ENCODE data around the gene DIPK1C. TPM values are rescaled to one million over a fixed set of nuclear protein-coding genes. Genes with fewer than 3 reads are reported as not detected.

DIPK1C gene
- total and polyA plus RNA-seq, 2 donors (not counting 1 experiment from before 2014, with no cell fraction given), result not detected

GRCh38 chr18:74389991-74390390 is 67.1 kb downstream of the DIPK1C start:
- Histone ChIP-seq H3K9ac (ENCODE audit: insufficient read depth, low read length) (no peak overlapping the region), H3K27ac (ENCODE audit: insufficient read depth, low read length) (no peak overlapping the region), H2AFZ (ENCODE audit: low read length) (no peak overlapping the region), H3K27me3 (ENCODE audit: control insufficient read depth, insufficient read depth, low read length) (no peaks in the 10 kb centered on the region), H3K79me2 (ENCODE audit: control insufficient read depth, insufficient read depth, low read length) (no peaks in the 10 kb centered on the region), H3K9me3 (ENCODE audit: control insufficient read depth, insufficient read depth, low read depth, low read length) (no peaks in the 10 kb centered on the region), H3K4me2 (ENCODE audit: extremely low read depth, insufficient read depth, low read length) (no peak overlapping the region), H3K36me3 (ENCODE audit: control insufficient read depth, insufficient read depth, low read length) (no peaks in the 10 kb centered on the region), H3K4me1 (ENCODE audit: control insufficient read depth, extremely low read depth, insufficient read depth, low read length) (no peaks in the 10 kb centered on the region), H4K20me1 (ENCODE audit: control insufficient read depth, extremely low read depth, insufficient read depth, low read length) (no peaks in the 10 kb centered on the region), H3K4me3 (replicated peaks in 1 of 4; ENCODE audit: control extremely low read depth in 1 of 4, insufficient read depth in 1 of 4, low read depth in 3 of 4, low read length in 4 of 4) (no peak overlapping the region)
- DNase-seq (ENCODE audit: low read depth in 2 of 2), result no peak
- TF ChIP-seq EZH2 (IDR thresholded peaks at IDR 0.05; ENCODE audit: low read length, missing control alignments) (no peak), CTCF (conservative IDR thresholded peaks at IDR 0.05 in 1 of 2, IDR thresholded peaks at IDR 0.05 in 1 of 2; ENCODE audit: low read depth in 1 of 2, low read length in 2 of 2) (no peak)

- Histone ChIP-seq H4K20me1 (ENCODE audit: control insufficient read depth, extremely low read depth, insufficient read depth, low read length) (no peaks in the 10 kb centered on the region), H3K27me3 (ENCODE audit: control insufficient read depth, insufficient read depth, low read length) (no peaks in the 10 kb centered on the region), H3K9me3 (ENCODE audit: control insufficient read depth, insufficient read depth, low read depth, low read length) (no peaks in the 10 kb centered on the region), H2AFZ (ENCODE audit: low read length) (no peak overlapping the region), H3K9ac (ENCODE audit: insufficient read depth, low read length) (no peak overlapping the region), H3K4me3 (replicated peaks in 1 of 4; ENCODE audit: control extremely low read depth in 1 of 4, insufficient read depth in 1 of 4, low read depth in 3 of 4, low read length in 4 of 4) (no peak overlapping the region), H3K4me2 (ENCODE audit: extremely low read depth, insufficient read depth, low read length) (no peak overlapping the region), H3K4me1 (ENCODE audit: control insufficient read depth, extremely low read depth, insufficient read depth, low read length) (no peaks in the 10 kb centered on the region), H3K79me2 (ENCODE audit: control insufficient read depth, insufficient read depth, low read length) (no peaks in the 10 kb centered on the region), H3K36me3 (ENCODE audit: control insufficient read depth, insufficient read depth, low read length) (no peaks in the 10 kb centered on the region), H3K27ac (ENCODE audit: insufficient read depth, low read length) (no peak overlapping the region)
- peak in 1 of 2 donors; percentile 35 for DNase-seq (ENCODE audit: low read depth in 2 of 2)
- TF ChIP-seq EZH2 (IDR thresholded peaks at IDR 0.05; ENCODE audit: low read length, missing control alignments) (no peak), CTCF (conservative IDR thresholded peaks at IDR 0.05 in 1 of 2, IDR thresholded peaks at IDR 0.05 in 1 of 2; ENCODE audit: low read depth in 1 of 2, low read length in 2 of 2) (no peak)
These were observed 67.8 kb downstream of the DIPK1C start for GRCh38 chr18:74389171-74389927.

GRCh38 chr18:74388227-74388626 is 68.9 kb downstream of the DIPK1C start:
- no peak overlapping the region for H3K27ac ChIP-seq (ENCODE audit: insufficient read depth, low read length)
- H3K9ac ChIP-seq (ENCODE audit: insufficient read depth, low read length), result no peak overlapping the region
- no peak for DNase-seq (ENCODE audit: low read depth in 2 of 2)
- H4K20me1 ChIP-seq (ENCODE audit: control insufficient read depth, extremely low read depth, insufficient read depth, low read length), result no peaks in the 10 kb centered on the region
- no peaks in the 10 kb centered on the region for H3K9me3 ChIP-seq (ENCODE audit: control insufficient read depth, insufficient read depth, low read depth, low read length)
- H3K27me3 ChIP-seq (ENCODE audit: control insufficient read depth, insufficient read depth, low read length), result no peaks in the 10 kb centered on the region
- no peaks in the 10 kb centered on the region for H3K36me3 ChIP-seq (ENCODE audit: control insufficient read depth, insufficient read depth, low read length)
- H3K4me2 ChIP-seq (ENCODE audit: extremely low read depth, insufficient read depth, low read length), result no peak overlapping the region
- no peaks in the 10 kb centered on the region for H3K79me2 ChIP-seq (ENCODE audit: control insufficient read depth, insufficient read depth, low read length)
- H2AFZ ChIP-seq (ENCODE audit: low read length), result no peak overlapping the region
- no peak overlapping the region for H3K4me3 ChIP-seq (replicated peaks in 1 of 4; ENCODE audit: control extremely low read depth in 1 of 4, insufficient read depth in 1 of 4, low read depth in 3 of 4, low read length in 4 of 4)
- no peaks in the 10 kb centered on the region for H3K4me1 ChIP-seq (ENCODE audit: control insufficient read depth, extremely low read depth, insufficient read depth, low read length)
- TF ChIP-seq CTCF (conservative IDR thresholded peaks at IDR 0.05 in 1 of 2, IDR thresholded peaks at IDR 0.05 in 1 of 2; ENCODE audit: low read depth in 1 of 2, low read length in 2 of 2) (no peak), EZH2 (IDR thresholded peaks at IDR 0.05; ENCODE audit: low read length, missing control alignments) (no peak)

Measured in fibroblast of lung (primary cell).